ENCODE data around the gene ANTXR2. TPM values are rescaled to one million over a fixed set of nuclear protein-coding genes. Genes with fewer than 3 reads are reported as not detected.

ANTXR2 gene
- total RNA-seq, 1 donor from 2014 or later, result 14.4 TPM

GRCh38 chr4:79883290-79883689 lies 189.7 kb downstream of the ANTXR2 start:
- DNase-seq (ENCODE audit: low read depth), result no peak
- TF ChIP-seq CTCF (conservative IDR thresholded peaks at IDR 0.05; ENCODE audit: low read depth, low read length), result no peak
- H3K4me3 ChIP-seq (ENCODE audit: low read depth, low read length), result no peak overlapping the region

- H3K4me3 ChIP-seq (ENCODE audit: low read depth, low read length), result no peak overlapping the region
- no peak for TF ChIP-seq CTCF (conservative IDR thresholded peaks at IDR 0.05; ENCODE audit: low read depth, low read length)
- no peak for DNase-seq (ENCODE audit: low read depth)
These were observed 190.2 kb downstream of the ANTXR2 start for GRCh38 chr4:79882806-79883205.

GRCh38 chr4:79881407-79881806 lies 191.6 kb downstream of the ANTXR2 start:
- H3K4me3 ChIP-seq (ENCODE audit: low read depth, low read length), result no peak overlapping the region
- no peak for DNase-seq (ENCODE audit: low read depth)
- no peak for TF ChIP-seq CTCF (conservative IDR thresholded peaks at IDR 0.05; ENCODE audit: low read depth, low read length)

GRCh38 chr4:79877511-79877910 lies 195.5 kb downstream of the ANTXR2 start:
- no peak for TF ChIP-seq CTCF (conservative IDR thresholded peaks at IDR 0.05; ENCODE audit: low read depth, low read length)

GRCh38 chr4:79875344-79875899 lies 197.6 kb downstream of the ANTXR2 start:
- no peak for TF ChIP-seq CTCF (conservative IDR thresholded peaks at IDR 0.05; ENCODE audit: low read depth, low read length)
- H3K4me3 ChIP-seq (ENCODE audit: low read depth, low read length), result no peak overlapping the region
- no peak for DNase-seq (ENCODE audit: low read depth)

More at GRCh38 chr4:79877511-79877910, 195.5 kb downstream of the ANTXR2 start:
- H3K4me3 ChIP-seq (ENCODE audit: low read depth, low read length), result no peak overlapping the region
- no peak for DNase-seq (ENCODE audit: low read depth)

- TF ChIP-seq CTCF (conservative IDR thresholded peaks at IDR 0.05; ENCODE audit: low read depth, low read length), result no peak
- H3K4me3 ChIP-seq (ENCODE audit: low read depth, low read length), result no peak overlapping the region
- no peak for DNase-seq (ENCODE audit: low read depth)
These were observed 198.8 kb downstream of the ANTXR2 start for GRCh38 chr4:79874197-79874596.

GRCh38 chr4:79872738-79873137 lies 200.3 kb downstream of the ANTXR2 start:
- H3K4me3 ChIP-seq (ENCODE audit: low read depth, low read length), result no peak overlapping the region
- TF ChIP-seq CTCF (conservative IDR thresholded peaks at IDR 0.05; ENCODE audit: low read depth, low read length), result no peak
- no peak for DNase-seq (ENCODE audit: low read depth)

Data from epithelial cell of proximal tubule (primary cell).